NCI-H526 treated with DMSO at 0.1 percent for 48 hours (cell line): Measurements from ENCODE around the gene EEF2KMT.
"Not testable (repeated sequence)": the region's sequence is repeated elsewhere in the genome, so short reads cannot be mapped to it uniquely, and the experiment has no call there.

ENCODE experiments used
- DNase-seq: peaks from one replicate; lab custom pipeline; 2025; lab: John Stamatoyannopoulos, UW

Gene EEF2KMT, protein sequence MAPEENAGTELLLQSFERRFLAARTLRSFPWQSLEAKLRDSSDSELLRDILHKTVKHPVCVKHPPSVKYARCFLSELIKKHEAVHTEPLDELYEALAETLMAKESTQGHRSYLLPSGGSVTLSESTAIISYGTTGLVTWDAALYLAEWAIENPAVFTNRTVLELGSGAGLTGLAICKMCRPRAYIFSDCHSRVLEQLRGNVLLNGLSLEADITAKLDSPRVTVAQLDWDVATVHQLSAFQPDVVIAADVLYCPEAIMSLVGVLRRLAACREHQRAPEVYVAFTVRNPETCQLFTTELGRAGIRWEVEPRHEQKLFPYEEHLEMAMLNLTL

DNA sequence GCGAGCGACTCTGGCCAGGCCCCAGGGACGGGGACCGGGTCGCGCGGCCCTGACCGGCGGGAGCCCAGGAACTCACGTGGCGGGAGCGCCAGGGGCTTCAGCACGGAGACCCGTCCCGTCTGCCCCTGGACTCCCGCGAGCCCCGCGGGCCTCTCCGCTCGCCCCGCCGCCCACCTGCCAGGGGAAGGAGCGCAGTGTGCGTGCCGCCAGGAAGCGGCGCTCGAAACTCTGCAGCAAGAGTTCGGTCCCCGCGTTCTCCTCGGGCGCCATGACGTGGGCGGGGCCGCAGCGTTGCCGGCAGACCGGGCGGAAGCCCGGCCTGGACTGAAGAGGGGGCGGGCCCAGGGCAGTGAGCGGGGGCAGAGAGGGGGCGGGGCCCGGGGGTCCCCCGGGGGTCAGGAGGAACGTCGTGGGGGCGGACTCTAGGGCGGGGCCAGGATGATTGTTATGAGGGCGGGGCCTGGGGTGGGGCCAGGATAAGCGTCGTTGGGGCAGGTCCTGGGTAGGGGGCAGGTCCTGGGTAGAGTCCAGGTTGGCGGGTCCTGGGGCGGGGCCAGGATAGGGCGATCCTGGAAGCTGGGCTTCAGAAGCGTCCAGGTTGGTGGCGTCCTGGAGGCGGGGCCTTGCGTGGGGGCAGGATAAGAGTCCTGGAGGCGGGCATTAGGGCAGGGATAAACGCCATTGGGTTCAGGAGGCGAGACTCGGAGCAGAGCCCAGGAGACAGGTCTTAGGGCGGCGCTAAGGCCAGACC is at the start of gene EEF2KMT:
EEF2KMT (minus strand) TSS at position 326 of the 751 bp plus-strand sequence; CDS start at position 270, 56 bp downstream.
- DNase-seq = peak; percentile 49

DNA sequence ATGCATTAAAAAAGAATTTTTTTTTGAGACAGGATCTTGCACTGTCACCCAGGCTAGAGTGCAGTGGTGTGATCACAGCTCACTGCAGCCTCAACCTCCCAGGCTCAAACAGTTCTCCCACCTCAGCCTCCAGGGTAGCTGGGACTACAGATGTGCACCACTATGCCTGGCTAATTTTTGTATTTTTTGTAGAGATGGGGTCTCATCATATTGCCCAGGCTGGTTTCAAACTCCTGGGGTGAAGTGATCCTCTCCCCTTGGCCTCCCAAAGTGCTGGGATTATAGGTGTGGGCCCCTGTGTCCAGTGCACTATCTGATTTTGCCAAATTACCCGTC is 47.0 kb upstream of the EEF2KMT start:
- not testable (repeated sequence) for DNase-seq

DNA sequence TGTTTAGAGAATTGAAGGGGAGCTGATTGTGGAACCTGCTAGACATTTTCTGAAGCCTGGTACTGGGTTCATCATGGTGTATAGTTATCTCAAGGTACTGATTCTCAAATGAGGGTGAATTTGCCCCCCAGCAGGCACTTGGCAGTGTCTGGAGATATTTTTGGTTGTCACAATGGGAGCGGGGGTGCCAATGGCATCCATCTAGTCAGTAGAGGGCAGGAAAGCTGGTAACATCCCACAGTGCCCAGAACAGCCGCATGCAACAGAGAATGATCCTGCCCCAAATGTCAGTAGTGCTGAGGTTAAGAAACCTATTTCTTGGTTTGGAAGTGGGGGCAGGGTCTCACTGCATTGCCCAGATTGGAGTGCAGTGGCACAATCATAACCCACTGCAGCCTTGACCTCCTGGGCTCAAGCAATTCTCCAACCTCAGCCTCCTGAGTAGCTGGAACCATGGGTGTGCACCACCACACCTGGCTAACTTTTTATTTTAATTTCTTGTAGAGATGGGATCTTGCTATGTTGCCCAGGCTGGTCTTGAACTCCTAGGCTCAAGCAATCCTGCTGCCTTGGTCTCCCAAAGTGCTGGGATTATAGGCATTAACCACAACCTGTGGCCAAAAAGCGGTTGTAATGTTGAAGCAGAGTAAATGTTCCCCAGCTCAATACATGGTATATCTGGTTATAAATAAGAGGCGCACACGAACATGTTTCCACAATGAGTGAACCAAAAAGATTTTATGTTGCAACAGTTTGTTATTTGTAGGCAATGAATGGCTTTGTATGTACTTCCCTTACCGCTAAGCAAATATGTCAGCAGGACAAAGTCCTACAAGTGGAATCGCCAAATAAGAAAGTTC is 46.4 kb upstream of the EEF2KMT start:
- no peak for DNase-seq

DNA sequence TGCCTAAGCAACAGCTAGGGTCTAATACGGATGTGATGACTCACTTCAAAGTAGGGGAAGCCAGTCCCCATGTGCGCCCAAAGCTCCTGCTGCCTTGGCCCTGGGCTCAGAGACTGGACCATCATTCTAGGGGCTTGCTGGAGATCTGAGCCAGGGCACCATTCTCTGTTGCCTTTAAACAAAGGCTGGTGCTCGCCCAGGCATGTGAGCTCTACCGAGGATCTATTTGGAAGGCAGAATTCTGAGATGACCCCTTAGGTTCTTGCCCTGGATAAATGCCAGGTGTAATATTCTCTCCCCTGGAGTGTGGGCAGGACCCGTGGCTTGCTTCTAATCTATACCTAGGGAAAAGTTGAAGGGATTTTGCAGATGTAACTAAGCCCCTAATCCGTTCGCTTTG is 42.6 kb upstream of the EEF2KMT start:
- DNase-seq = not testable (repeated sequence)

DNA sequence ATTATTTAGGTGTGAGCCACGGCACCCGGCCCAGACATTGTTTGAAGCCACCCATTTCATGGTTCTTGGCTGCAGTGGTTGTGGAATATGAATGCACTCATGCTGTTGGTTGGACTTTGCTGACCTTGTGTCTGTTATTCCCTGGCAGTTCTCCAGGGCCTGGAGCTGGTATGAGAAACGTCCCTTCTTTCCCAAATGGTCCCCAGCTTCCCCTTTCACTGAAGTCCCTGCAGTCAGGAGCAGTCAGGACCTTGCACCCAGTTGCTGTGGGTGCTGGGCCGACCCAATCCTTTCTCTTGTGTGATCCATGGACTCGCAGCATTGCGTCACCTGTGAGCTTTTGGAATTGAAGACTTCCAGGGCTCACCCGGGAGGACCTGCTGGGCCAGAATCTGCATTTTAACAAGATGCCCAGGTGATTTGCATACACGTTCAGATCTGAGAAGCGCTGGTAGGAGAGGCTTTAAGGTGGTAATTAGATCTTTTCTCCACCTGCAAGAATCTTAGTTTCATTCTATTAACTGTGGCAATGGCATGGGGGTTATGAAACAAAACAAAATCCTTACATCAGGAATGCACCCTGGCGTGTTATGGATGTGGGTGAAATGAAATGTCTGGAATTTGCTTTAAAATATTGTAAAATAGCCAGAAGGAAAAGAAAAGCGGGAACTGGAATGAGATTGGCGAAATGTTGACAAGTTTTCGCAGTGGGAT is 37.3 kb upstream of the EEF2KMT start:
- DNase-seq = not testable (repeated sequence)

DNA sequence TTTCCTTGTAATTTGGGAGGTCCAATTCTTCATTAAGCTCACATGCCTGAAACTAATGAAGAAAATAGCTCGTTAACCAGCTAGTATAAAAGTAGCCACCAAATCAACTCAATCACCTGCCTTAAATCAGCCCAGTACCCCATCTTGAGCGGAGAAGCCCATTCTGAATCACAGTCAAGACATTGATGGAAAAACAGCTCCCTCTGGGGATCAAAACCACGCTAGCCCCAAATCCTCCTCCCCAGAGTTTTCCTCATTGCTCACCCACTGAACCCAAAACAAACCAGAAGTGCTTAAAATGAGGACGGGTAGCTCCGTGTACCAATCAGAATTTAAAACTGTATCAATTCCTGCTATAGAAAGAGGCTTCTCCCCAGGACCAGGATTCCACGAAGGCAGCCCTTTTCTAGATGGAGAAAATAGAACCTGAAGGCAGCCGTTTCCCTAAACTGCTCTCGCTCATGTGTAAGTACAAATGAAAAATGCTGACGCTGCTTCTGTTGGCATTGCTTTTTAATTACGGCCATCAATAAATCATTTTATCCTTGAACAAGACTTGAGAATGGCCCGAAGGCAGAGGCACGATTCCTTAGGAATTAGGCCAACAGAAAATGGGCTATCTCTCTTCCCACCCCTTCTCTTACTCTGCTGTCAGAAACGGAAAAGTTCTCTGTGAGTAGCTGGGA is 35.5 kb upstream of the EEF2KMT start:
- not testable (repeated sequence) for DNase-seq

DNA sequence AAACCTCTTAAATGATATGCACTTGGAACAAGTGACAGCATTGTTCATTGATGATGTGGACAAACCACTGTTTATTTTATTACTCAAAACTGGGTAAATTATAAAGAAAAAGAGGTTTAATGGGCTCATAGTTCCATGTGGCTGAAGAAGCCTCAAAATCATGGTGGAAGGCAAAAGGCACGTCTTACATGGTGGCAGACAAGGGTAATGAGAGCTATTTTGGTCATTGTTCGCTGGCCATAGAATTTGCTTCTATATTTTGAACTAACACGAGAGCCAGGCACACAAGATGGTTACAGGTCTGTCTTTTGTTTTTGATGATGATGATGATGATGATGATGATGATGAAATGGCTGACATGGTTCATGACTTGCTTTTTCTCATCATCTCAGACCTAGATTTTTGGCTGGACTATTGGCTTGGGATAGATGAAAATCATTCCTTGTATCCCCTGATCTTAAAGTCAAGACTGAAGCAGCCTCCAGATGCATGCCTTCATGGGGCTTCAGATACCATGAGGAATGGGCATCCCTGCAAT is 33.9 kb upstream of the EEF2KMT start:
- not testable (repeated sequence) for DNase-seq

DNA sequence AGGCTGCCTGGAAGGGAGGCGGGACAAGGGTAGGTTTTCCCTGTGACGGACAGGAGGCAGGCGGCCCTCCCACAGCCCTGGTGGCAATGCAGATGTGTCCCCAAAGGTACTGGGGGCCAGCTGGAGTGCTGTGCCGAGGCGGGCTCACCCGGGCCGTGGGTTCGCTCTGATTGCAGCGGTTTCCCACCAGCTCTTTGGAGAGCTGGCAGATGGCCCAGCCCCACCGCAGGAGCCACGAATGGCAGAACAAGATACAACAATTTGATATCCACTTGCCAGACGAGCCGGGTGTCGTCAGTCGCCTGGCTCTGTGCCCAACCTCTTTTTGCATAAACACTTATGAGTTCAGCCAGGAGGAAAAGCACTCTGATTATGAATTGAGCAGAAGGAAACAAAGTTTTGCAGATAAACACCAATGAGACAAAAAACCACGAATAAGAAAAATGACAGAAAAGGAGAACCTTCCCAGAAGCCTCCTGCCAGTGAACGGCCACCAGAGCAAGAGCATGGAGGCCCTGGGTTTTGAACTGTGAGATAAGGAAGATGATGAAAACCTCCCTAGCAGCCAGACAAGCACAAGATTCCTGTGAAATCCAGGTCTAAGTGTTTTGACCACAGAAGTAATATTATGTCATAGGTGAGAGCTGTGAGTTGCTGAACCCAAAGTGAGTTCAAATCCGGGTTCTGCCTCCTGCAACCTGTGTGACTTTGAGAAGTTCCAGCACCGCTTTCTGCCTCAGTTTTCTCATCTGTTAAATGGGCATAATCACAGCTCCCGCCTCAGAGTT is 19.9 kb upstream of the EEF2KMT start:
- DNase-seq = not testable (repeated sequence)

DNA sequence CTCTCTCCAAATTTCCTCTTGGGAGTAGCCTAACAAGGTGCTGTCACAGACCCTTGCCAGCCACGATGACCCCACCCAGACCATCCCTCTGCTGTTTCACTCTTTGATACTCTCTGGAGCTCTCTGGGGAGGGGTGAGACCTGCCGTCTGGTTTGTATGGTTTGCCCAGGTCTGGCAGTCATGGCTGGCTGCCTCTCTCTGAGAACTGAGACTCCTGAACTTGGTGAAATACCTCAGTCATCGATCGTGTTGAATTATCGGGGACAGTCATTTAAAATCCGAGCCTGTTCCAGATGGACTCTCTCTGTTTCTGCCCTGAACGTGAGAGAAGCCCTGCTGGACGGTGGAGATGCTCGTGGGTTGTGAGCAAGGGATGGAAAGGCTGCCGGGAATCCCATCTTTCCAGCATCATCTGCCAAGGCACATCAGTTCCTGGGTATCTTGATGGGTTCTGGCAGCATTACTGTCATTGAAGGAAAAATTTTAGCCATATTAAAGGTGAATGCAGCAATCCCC is 19.2 kb upstream of the EEF2KMT start:
- not testable (repeated sequence) for DNase-seq

DNA sequence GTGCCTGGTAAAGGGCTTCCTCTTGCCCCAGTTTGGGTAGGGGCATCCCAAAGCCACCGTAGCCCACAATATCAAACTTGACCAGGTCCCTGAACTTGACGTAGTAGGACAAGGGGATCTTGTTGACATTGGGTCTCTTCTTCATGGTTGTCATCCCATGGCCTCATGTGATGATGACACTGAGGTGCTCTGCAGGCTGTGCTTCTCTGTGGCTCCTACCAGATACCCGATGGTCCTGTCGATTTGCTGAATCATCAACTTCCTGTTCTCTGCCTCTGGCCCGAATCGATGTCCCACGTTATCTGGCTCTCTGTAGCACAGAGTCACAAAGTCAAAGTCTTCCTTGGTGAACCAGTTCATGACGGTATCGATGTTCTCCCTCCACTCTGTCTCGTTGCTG is 13.3 kb upstream of the EEF2KMT start:
- DNase-seq = not testable (repeated sequence)

DNA sequence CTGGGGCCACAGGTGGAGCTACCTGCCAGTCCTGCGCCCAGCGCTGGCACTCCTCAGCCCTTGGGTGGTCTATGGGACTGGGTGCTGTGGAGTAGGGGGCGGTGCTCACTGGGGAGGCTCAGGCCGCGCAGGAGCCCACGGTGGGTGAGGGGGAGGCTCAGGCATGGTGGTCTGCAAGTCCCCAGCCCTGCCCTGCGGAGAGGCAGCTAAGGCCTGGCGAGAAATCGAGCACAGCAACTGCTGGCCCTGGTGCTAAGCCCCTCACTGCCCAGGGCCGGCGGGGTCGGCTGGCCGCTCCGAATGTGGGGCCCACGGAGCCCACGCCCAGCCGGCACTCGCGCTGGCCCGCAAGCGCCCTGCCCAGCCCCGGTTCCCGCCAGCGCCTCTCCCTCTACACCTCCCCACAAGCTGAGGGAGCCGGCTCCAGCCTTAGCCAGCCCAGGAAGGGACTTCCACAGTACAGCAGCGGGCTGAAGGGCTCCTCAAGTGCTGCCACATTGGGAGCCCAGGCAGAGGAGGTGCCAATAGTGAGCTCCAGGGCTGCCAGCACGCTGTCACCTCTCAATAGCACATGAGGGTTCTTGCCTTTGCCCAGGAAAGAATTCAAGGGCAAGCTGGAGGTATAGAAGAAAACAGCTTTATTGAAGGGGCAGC is 11.0 kb upstream of the EEF2KMT start:
- DNase-seq = no peak

DNA sequence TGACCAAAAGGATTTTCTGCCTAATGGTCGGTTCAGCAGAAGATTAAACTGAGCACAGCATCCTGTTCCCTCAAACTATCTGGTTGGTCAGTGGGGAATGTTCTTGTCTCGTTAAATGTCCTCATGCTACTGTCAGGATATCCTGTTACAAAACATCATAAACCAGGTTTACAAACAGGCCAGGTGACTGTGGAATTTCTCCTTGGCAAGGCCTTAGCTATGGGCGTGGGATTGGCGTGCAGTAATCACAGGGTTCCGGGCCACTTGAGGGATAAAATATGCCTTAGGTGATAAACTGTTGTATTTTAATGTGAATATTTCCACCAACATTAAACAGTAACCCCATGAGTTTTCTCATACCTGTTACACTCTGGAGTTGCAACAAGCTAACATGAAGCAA is 7.4 kb upstream of the EEF2KMT start:
- not testable (repeated sequence) for DNase-seq

DNA sequence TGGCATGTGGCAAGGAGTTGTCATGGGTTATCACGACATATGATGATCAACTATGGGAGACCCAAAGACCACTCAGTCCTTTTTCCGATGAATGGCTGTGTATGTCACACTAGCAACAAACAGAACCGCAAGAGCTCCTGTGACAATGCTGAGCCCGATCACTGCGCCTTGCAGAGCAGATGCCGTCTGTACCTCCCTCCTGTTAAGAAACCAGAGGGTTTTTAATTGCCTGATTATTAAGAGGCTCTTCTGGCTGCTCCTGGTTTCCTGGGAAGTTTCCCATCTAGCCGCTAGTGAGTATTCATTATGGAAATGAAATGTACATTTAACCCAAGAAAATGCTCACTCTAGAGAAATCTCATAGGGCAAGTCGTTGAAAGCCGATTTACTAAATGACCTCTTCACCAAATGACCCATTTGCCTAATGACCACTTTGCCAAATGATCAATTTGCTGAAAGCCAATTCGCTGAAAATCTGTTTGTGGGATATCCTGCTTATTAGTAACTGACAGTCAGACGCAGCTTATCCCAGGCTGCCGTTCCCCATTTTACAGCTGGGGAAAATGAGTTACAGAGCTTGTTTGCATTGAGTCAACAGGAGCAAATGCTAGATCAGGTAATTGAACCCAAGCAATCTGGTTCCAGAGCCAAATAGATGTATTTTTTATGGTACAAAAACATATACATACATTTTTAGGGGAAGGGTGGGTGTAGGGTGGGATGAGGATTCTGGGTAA is 5.9 kb upstream of the EEF2KMT start:
- DNase-seq = not testable (repeated sequence)

DNA sequence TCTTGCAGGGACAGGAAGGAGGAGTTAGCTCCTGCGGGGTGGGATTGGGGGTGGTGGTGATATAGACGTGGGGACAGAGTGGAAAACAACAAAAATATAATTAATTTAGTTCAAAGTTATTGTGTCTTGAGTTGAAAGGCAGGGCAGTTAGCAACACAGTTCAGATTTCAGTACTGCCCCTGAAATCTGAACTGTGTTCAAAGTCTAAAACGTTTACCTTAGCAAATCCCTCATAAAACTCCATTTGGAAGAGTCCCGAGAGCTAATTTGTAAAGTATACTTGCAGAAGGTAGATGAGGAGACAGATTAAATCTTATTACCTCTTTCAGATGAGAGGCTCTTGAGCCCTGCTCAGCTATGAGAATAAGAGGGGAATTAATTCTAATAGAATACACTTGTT is 1.6 kb upstream of the EEF2KMT start:
- not testable (repeated sequence) for DNase-seq

DNA sequence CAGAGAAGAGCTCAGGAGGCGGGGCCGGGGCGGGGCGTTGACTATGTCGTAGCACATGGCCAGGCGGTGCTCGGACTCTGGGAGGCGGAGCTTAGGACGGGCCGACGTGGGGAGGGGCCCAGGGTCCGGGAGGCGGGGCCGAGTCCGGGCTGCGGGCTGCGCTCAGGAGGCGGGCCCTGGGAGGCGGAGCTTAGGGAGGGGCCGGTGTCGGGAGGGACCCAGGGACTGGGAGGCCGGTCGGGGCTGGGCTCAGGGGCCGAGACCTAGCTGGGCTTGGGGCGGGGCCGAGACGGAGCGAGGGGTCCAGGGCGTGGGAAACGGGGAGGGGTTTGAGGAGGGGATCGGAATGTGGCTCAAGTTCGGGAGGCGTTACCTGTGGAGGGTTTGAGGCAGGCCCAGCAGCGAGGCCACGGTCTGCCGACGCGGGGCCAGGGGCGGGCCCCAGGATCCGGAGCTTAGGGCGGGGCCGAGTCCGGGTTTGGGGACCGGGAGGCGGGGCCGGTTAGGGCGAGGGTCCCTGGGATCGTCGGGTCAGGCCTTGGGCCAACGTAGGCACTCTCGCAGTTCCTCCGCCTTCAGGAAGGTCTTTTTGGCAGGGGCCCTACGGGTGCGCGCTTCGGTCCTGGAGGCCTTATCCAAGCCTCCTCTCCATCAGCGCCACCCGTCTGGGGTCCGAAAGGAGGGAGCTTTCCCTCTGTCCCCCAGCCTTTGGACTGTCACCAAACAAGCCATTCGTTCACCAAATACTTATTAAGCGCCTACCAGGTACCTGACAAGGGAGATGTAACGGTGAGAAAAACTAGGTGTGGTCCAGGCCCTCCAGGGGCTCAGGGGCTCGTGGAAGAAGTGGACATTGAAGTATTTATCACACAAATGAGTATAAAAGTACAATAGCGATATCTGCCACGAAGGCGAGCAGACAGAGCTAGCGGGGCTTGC is 895 bp upstream of the EEF2KMT start:
- not testable (repeated sequence) for DNase-seq

DNA sequence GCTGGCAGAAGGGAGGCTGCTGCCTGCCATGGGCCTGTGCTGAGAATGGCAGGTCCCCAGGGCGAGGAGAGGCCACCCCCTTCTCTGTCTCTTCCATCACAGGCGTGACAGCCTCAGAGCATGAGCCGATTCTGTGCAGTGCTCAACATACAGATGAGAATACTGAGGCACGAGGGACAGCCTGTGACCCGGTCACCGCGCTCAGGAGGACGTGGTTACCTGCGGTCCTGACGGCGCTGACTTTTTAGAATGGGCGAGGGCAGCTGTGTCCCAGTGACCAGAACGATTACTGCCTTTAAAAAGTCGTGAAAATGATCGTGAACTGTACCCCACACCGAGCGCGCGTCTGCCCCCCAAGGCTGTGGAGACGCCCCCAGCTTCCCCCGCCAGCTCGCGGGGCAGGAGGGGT is 530 bp downstream of the EEF2KMT start:
- not testable (repeated sequence) for DNase-seq

DNA sequence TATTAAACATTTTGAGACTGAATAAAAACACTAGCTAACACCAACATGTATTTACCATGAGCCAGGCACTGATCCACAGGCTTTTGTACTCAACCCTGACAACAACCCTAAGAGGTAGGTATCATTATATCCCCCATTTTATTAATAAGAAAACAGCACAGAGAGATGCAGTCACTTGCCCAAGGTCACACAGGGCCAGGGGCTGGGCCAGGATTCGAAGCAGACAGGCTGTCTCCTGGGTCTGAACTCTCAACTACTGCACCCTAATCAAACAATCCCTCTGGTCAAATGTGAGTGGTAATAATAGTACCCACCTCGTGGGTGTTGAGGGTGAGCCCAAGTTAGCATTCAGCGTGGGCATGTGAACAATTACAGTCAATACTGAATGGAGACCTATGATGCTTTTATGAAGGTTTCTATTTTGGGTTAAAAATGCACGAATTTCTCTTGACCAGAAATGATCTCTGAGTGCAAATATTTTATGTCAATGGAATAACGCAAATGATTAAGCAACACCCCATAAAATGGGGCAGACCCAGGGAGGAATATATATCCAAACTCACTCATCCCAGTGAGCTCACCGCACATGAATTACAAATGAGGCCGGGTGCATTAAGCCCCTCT is 1.0 kb downstream of the EEF2KMT start:
- DNase-seq = not testable (repeated sequence)
